Heart right ventricle (tissue), 16 donors: Measurements from ENCODE around the gene OPTC. TPM values are rescaled to one million over a fixed set of nuclear protein-coding genes. Genes with fewer than 3 reads are reported as not detected.
A peak's percentile ranks its signal among the peaks of the same experiment; 100 is the strongest.

ENCODE experiments used
- ATAC-seq, 8 donors: fragments of 200-7000 bp; cut with Tn5 transposase; one replicate each; pipeline ENCODE4 v1.9.1; 2020; ENCODE audit warnings: mild to moderate bottlenecking in 8 of 8, moderate library complexity in 8 of 8, moderate number of reproducible peaks in 1 of 8
- DNase-seq, 2 donors: peaks; one replicate each; pipeline ENCODE4 v3.0.0-alpha.2; 2020
- H3K27ac ChIP-seq, 10 donors: fragments of 200-600 bp; sonication (generic) in 2 of 10; one replicate each; pipeline versions ENCODE4 v1.5.0 to v1.8.0; 2020 to 2022; ENCODE audit warnings: mild to moderate bottlenecking in 3 of 10
- H3K27me3 ChIP-seq, 7 donors: fragments of 200-600 bp; one replicate each; pipeline ENCODE4 v1.8.0; 2021 to 2022; ENCODE audit warnings: mild to moderate bottlenecking in 2 of 7
- H3K36me3 ChIP-seq, 9 donors: fragments of 200-600 bp; sonication (generic) in 1 of 9; one replicate each; pipeline versions ENCODE4 v1.5.0 to v1.8.0; 2020 to 2022; ENCODE audit warnings: mild to moderate bottlenecking in 2 of 9
- H3K4me1 ChIP-seq, 9 donors: fragments of 200-600 bp; sonication (generic) in 1 of 9; one replicate each; pipeline versions ENCODE4 v1.5.0 to v1.8.0; 2020 to 2022; ENCODE audit warnings: mild to moderate bottlenecking in 4 of 9
- H3K4me3 ChIP-seq, 10 donors: fragments of 200-600 bp; sonication (generic) in 2 of 10; one replicate each; pipeline versions ENCODE4 v1.5.0 to v1.8.0; 2020 to 2022; ENCODE audit warnings: mild to moderate bottlenecking in 7 of 10, moderate library complexity in 2 of 10
- H3K9me3 ChIP-seq, 11 donors: fragments of 200-600 bp in 10 of 11; sonication (generic) in 2 of 11; one replicate each; pipeline versions ENCODE4 v1.5.0 to v1.8.0; 2013 to 2022; ENCODE audit warnings: mild to moderate bottlenecking in 2 of 11, control low read depth in 1 of 11, moderate library complexity in 1 of 11
- WGBS, 2 donors: extraction: QIAGEN DNeasy Blood & Tissue Kit; methylation state at CpG; one replicate each; pipeline ENCODE4 v1.1.7; 2013; ENCODE audit warnings: inconsistent platforms in 1 of 2; 5-methylcytosine and 5-hydroxymethylcytosine counted together
- intact Hi-C, 10 donors: fragments of 100-400 bp; cut with DNase I; formaldehyde crosslinking; loops; one replicate each; pipeline versions ENCODE4 v1.11.1 to v1.14.2; 2022
- polyA plus RNA-seq, 2 donors: library from polyadenylated mRNA; stranded (reverse); fragments of 200-250 nt; gene quantifications; one replicate each; pipeline ENCODE4 v1.2.3, GENCODE V29; 2013
- total RNA-seq, 10 donors: library from RNA; stranded (reverse); fragmentation: NEBNext Ultra II Directional in 3 of 10; extraction: Animal tissue kit (Norgen Biotek cat#: 25700) in 3 of 10; gene quantifications; one replicate each; pipeline versions ENCODE4 v1.2.1 to v1.2.4, GENCODE V29; 2021 to 2023
- TF ChIP-seq, protein P1 (sequence below), 9 donors: fragments of 200-600 bp; sonication (generic) in 2 of 9; IDR thresholded peaks; one replicate each; pipeline versions ENCODE4 v1.5.0 to v1.8.0; 2021 to 2022; ENCODE audit warnings: antibody characterized with exemption in 9 of 9, mild to moderate bottlenecking in 5 of 9, moderate library complexity in 1 of 9
- donor health status: Arrhythmogenic right ventricular cardiomyopathy.
- donor health status: ischemic (EF 13 %, LVEDD 7.1; RV severe dilation, severe dysfunction).
- donor health status: healthy with polysubstance abuse.
- donor health status: DM: no; HTN: yes; CAD: no.
- donor health status: DM: no; HTN: no; CAD: no.
- donor health status: ischemic (EF 25% LVEDD 6.9; RV normal size, moderate dysfunction).
- donor health status: ischemic (EF 25% LVEDD 5.7; RV mildly dilated, moderate dysfunction).
- donor health status: healthy.
- donor health status: DM: yes; HTN: yes; CAD: no.
- donor health status: Ischemic cardiomyopathy.
- donor health status: ischemic (EF 35%, LVEDD 5.7; RV mildly dilated, moderate dysfunction).
- donor health status: nonischemic (EF 11% LVEDD 7.7; RV severe dilation, severe dysfunction).
- donor health status: DM: yes; HTN: yes; CAD: no.
- donor health status: PGD.
- donor health status: ischemic (EF 29% LVEDD 5.4; RV normal size, mild dysfunction).
- donor health status: nonischemic (EF 23%, LVEDD 6.1; RV moderate dilation, normal function).

OPTC gene
- total and polyA plus RNA-seq, 12 donors: not detected

DNA sequence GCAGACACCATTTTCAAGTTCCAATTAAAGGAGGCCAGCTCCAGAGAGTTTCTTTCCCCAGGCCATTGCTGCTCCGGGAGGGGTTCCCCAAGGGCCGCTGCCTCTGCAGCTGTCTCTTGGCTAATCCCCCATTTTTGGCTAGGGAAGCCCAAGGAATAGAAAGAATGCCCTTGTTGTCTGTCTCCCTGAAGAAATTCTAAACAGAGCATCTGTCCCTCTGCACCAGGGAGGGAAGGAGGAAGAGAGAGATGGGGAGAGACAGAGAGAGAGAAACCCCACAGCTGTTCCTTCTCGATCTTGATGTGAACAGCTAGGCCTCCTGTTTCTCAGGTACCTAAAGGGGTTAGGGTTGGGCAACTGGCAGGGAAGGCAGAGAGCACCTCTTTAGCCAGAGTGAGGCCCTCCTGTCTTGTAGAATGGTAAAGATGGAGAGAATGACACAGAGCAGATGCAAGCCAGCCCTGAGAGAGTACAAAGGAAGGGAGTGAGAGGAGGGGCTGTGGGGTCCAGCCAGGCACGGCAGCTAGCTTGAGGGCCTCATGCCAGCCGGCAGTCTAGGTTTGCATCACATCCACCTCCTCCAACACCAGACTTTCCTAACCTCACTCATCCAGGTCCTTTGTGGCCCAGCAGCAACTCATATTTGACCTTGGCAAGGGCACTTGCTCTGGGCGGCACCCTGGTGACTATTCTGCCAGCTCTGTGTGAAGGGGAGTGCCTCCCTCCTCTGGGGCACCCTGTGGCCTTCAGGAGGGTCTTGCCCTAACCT, 13.1 kb downstream of the OPTC start:
- peaks cover 17 to 74% (median 45%) of the 10 kb centered on the region in 9 donors for H3K4me1 ChIP-seq
- 38 to 40% methylated on average over 6 of the region's 6 CpGs for WGBS, 2 donors

DNA sequence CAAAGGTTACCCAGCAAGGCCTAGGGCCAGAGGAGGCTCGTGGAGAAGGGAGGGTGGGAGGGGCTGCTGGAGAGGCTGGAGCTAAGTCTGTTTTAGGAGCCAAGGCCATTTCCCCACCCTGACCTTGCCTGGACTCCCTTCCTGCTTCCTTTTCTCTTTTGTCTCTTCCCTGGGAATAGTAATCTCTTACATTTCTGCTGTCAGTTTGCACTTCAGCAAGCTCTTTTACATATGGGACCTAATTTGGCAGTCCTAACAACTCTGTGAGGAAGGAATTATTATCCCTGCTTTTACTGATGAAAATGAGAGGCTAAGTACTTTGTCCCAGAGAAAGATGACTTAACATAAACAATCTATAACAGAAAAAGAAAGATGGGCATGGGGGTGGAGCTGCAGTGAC, 13.8 kb downstream of the OPTC start:
- no peak for DNase-seq
- Histone ChIP-seq H3K9me3 (no peaks in the 10 kb centered on the region), H3K27me3 (no peaks in the 10 kb centered on the region), H3K27ac (peak overlapping the region; percentile 61 to 91 (median 86)), H3K36me3 (no peaks in the 10 kb centered on the region), H3K4me1 (peaks cover 21 to 81% (median 52%) of the 10 kb centered on the region in 9 donors), H3K4me3 (no peak overlapping the region)
- intact Hi-C loops: loop anchor here (1.0 to 10.0 kb wide), 11 partner anchors 48 to 287 kb away; partner anchors contain the start of genes ATP2B4 (in 8 of the 10), ZBED6 (in 1 of the 10) and ZC3H11A (in 1 of the 10)
- WGBS, 2 donors: 0 to 11% methylated on average over 1 of the region's 1 CpG
- TF ChIP-seq, protein P1, sequence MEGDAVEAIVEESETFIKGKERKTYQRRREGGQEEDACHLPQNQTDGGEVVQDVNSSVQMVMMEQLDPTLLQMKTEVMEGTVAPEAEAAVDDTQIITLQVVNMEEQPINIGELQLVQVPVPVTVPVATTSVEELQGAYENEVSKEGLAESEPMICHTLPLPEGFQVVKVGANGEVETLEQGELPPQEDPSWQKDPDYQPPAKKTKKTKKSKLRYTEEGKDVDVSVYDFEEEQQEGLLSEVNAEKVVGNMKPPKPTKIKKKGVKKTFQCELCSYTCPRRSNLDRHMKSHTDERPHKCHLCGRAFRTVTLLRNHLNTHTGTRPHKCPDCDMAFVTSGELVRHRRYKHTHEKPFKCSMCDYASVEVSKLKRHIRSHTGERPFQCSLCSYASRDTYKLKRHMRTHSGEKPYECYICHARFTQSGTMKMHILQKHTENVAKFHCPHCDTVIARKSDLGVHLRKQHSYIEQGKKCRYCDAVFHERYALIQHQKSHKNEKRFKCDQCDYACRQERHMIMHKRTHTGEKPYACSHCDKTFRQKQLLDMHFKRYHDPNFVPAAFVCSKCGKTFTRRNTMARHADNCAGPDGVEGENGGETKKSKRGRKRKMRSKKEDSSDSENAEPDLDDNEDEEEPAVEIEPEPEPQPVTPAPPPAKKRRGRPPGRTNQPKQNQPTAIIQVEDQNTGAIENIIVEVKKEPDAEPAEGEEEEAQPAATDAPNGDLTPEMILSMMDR (IDR thresholded peaks at IDR 0.05): no peak
- ATAC-seq: peak in 4 of 8 donors; percentile 4 to 17 (median 12)

More for the DNA sequence above, 13.1 kb downstream of the OPTC start:
- DNase-seq (peak in 1 of 2 donors; percentile 37), ATAC-seq (peak in 7 of 8 donors; percentile 20 to 72 (median 30))
- Histone ChIP-seq H3K9me3 (no peaks in the 10 kb centered on the region), H3K36me3 (no peaks in the 10 kb centered on the region), H3K27me3 (no peaks in the 10 kb centered on the region), H3K4me3 (no peak overlapping the region), H3K27ac (peak overlapping the region; percentile 61 to 91 (median 86))
- intact Hi-C loops: loop anchor here (1.0 to 10.0 kb wide), 9 partner anchors 50 to 288 kb away; partner anchors contain the start of genes ATP2B4 (in 8 of the 10), ZBED6 (in 1 of the 10) and ZC3H11A (in 1 of the 10)
- TF ChIP-seq, protein P1 (IDR thresholded peaks at IDR 0.05): no peak

- peaks cover 29 to 89% (median 60%) of the 10 kb centered on the region in 9 donors for H3K4me1 ChIP-seq
- TF ChIP-seq, protein P1 (IDR thresholded peaks at IDR 0.05): peak in 6 of 9 donors; percentile 9 to 45 (median 26)
- intact Hi-C loops: loop anchor here (1.0 to 10.0 kb wide), 9 partner anchors 47 to 286 kb away; partner anchors contain the start of genes ATP2B4 (in 8 of the 10), ZBED6 (in 1 of the 10) and ZC3H11A (in 1 of the 10)
- H3K27ac ChIP-seq: peak overlapping the region; percentile 39 to 91 (median 86)
- WGBS, 2 donors: 36 to 41% methylated on average over 9 to 10 of the region's 10 CpGs
- H3K9me3 ChIP-seq: no peaks in the 10 kb centered on the region
- H3K27me3 ChIP-seq: no peaks in the 10 kb centered on the region
- ATAC-seq: peak; percentile 27 to 78 (median 64)
- peak; percentile 34 to 78 for DNase-seq
- no peak overlapping the region for H3K4me3 ChIP-seq
- no peaks in the 10 kb centered on the region for H3K36me3 ChIP-seq
Measured at GRCh38 chr1:203508463-203509073, 14.6 kb downstream of the OPTC start.

GRCh38 chr1:203509135-203509534, 15.2 kb downstream of the OPTC start:
- Histone ChIP-seq H3K4me1 (peaks cover 31 to 95% (median 65%) of the 10 kb centered on the region in 9 donors), H3K4me3 (no peak overlapping the region), H3K27me3 (no peaks in the 10 kb centered on the region), H3K9me3 (no peaks in the 10 kb centered on the region), H3K27ac (peak overlapping the region in 9 of 10 donors; percentile 61 to 91 (median 88)), H3K36me3 (no peaks in the 10 kb centered on the region)
- intact Hi-C loops: loop anchor here (2.0 to 10.0 kb wide), 8 partner anchors 48 to 286 kb away; partner anchors contain the start of genes ATP2B4 (in 8 of the 10), ZBED6 (in 1 of the 10) and ZC3H11A (in 1 of the 10)
- 39 to 44% methylated on average over 1 of the region's 1 CpG for WGBS, 2 donors
- DNase-seq: no peak
- ATAC-seq: no peak
- TF ChIP-seq, protein P1 (IDR thresholded peaks at IDR 0.05): no peak
